GM23338 (cell line): ENCODE measurements around the gene SPRYD7.

ENCODE experiments used
- CREB1 ChIP-seq: fragments of 250-450 bp; sonication (Bioruptor Pico); IDR thresholded peaks from 2 replicates; pipeline ENCODE4 v1.5.0; 2020; ENCODE audit warnings: low read depth, mild to moderate bottlenecking, moderate library complexity
- CTCF ChIP-seq, 2 experiments: fragments of 200-600 bp in 1 of 2; sonication (generic) in 1 of 2; conservative IDR thresholded peaks; 2 replicates each; pipeline versions ENCODE4 v1.5.1 to v1.6.1; 2016 to 2017; ENCODE audit warnings: antibody characterized with exemption in 2 of 2, low read depth in 2 of 2, mild to moderate bottlenecking in 2 of 2, moderate library complexity in 1 of 2
- EZH2 ChIP-seq: fragments of 200-600 bp; sonication (generic); IDR thresholded peaks from one replicate; pipeline ENCODE4 v1.8.0; 2017; ENCODE audit warnings: antibody characterized with exemption, mild to moderate bottlenecking, low read depth; ENCODE audit not compliant: unreplicated experiment
- EZH2phosphoT487 ChIP-seq: fragments of 200-600 bp; sonication (generic); IDR thresholded peaks from one replicate; pipeline ENCODE4 v1.8.1; 2018; ENCODE audit warnings: antibody characterized with exemption; ENCODE audit not compliant: unreplicated experiment
- REST ChIP-seq: IDR thresholded peaks from one replicate; pipeline ENCODE4 v1.6.1; 2018; ENCODE audit warnings: antibody characterized with exemption; ENCODE audit not compliant: unreplicated experiment

DNA sequence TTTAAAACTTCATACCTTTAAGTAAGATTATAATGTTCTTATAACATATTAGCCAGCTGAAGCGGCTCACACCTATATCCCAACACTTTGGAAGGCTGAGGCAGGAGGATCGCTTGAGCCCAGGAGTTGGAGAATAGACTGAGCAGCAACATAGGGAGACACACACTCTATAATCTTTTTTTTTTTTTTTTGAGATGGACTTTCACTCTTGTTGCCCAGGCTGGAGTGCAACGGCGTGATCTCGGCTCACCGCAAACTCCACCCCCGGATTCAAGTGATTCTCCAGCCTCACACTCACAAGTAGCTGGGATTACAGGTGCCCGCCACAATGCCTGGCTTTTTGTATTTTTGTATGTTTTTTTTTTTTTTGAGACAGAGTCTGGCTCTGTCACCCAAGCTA lies 37.3 kb downstream of the SPRYD7 start:
- TF ChIP-seq EZH2phosphoT487 (no peak), REST (no peak), CTCF (conservative IDR thresholded peaks at IDR 0.05; ENCODE audit: low read depth in 2 of 2) (no peak), CREB1 (CRISPR knock-in tag) (no peak), EZH2 (no peak)
